Activated T-helper 17 cell treated with anti-CD3 and anti-CD28 coated beads, Interleukin-2, amount 50 U/mL, for 72 hours (primary cell): Measurements from ENCODE around the gene RBM26. TPM values are rescaled to one million over a fixed set of nuclear protein-coding genes. Genes with fewer than 3 reads are reported as not detected.

Experiments used
- ATAC-seq: fragments of 150-1000 bp; cut with Tn5 transposase; replicated peaks from 2 replicates; pipeline ENCODE4 v1.10.0; 2021; ENCODE audit warnings: mild to moderate bottlenecking, moderate library complexity
- H3K27ac Mint-ChIP-seq: one replicate; pipeline ENCODE4 v1.8.0; 2022; ENCODE audit warnings: mixed read lengths
- H3K27me3 Mint-ChIP-seq: one replicate; pipeline ENCODE4 v1.8.0; 2022; ENCODE audit warnings: mixed read lengths
- H3K36me3 Mint-ChIP-seq: one replicate; pipeline ENCODE4 v1.8.0; 2022; ENCODE audit warnings: low read depth, mild to moderate bottlenecking, mixed read lengths
- H3K4me1 Mint-ChIP-seq: one replicate; pipeline ENCODE4 v1.8.0; 2022; ENCODE audit warnings: mixed read lengths
- H3K4me3 Mint-ChIP-seq: one replicate; pipeline ENCODE4 v1.8.0; 2022; ENCODE audit warnings: mild to moderate bottlenecking, mixed read lengths
- H3K9me3 Mint-ChIP-seq: one replicate; pipeline ENCODE4 v1.8.0; 2022; ENCODE audit warnings: mixed read lengths
- total RNA-seq, 2 donors: library from RNA; stranded (reverse); gene quantifications; one replicate each; pipeline ENCODE4 v1.2.3, GENCODE V29; 2022

RBM26 gene
- total RNA-seq, 2 donors from 2014 or later, result 56.8 to 71.8 TPM

- peak; percentile 89 for ATAC-seq
- Mint-ChIP-seq H3K9me3 (no peaks in the 10 kb centered on the region), H3K27me3 (no peaks in the 10 kb centered on the region), H3K36me3 (peaks cover 42% of the 10 kb centered on the region), H3K4me1 (peaks cover 45% of the 10 kb centered on the region), H3K4me3 (peak overlapping the region; percentile 44), H3K27ac (peak overlapping the region; percentile 47)
Measured at GRCh38 chr13:79385694-79386093, 20.4 kb downstream of the RBM26 start.

- Mint-ChIP-seq H3K4me3 (peak overlapping the region; percentile 25), H3K4me1 (peaks cover 43% of the 10 kb centered on the region), H3K27ac (no peak overlapping the region), H3K9me3 (no peaks in the 10 kb centered on the region), H3K27me3 (no peaks in the 10 kb centered on the region), H3K36me3 (peaks cover 45% of the 10 kb centered on the region)
- no peak for ATAC-seq
Measured at GRCh38 chr13:79384022-79384610, 21.9 kb downstream of the RBM26 start.

GRCh38 chr13:79382545-79383275 lies 23.3 kb downstream of the RBM26 start:
- Mint-ChIP-seq H3K4me3 (peak overlapping the region; percentile 59), H3K4me1 (peaks cover 33% of the 10 kb centered on the region), H3K36me3 (peaks cover 56% of the 10 kb centered on the region), H3K27me3 (no peaks in the 10 kb centered on the region), H3K9me3 (no peaks in the 10 kb centered on the region), H3K27ac (peak overlapping the region; percentile 31)
- no peak for ATAC-seq

- Mint-ChIP-seq H3K27ac (peak overlapping the region; percentile 48), H3K36me3 (peaks cover 73% of the 10 kb centered on the region), H3K4me3 (peak overlapping the region; percentile 46), H3K4me1 (peaks cover 30% of the 10 kb centered on the region), H3K27me3 (no peaks in the 10 kb centered on the region), H3K9me3 (no peaks in the 10 kb centered on the region)
- peak; percentile 35 for ATAC-seq
Measured at GRCh38 chr13:79380997-79381396, 25.1 kb downstream of the RBM26 start.

GRCh38 chr13:79379274-79379673 lies 26.8 kb downstream of the RBM26 start:
- H3K4me1 Mint-ChIP-seq, result peaks cover 25% of the 10 kb centered on the region
- no peaks in the 10 kb centered on the region for H3K9me3 Mint-ChIP-seq
- peaks cover 78% of the 10 kb centered on the region for H3K36me3 Mint-ChIP-seq
- no peak for ATAC-seq
- H3K4me3 Mint-ChIP-seq, result no peak overlapping the region
- no peak overlapping the region for H3K27ac Mint-ChIP-seq
- H3K27me3 Mint-ChIP-seq, result no peaks in the 10 kb centered on the region

- Mint-ChIP-seq H3K27me3 (no peaks in the 10 kb centered on the region), H3K27ac (no peak overlapping the region), H3K36me3 (peaks cover 70% of the 10 kb centered on the region), H3K4me3 (no peak overlapping the region), H3K4me1 (peaks cover 11% of the 10 kb centered on the region), H3K9me3 (no peaks in the 10 kb centered on the region)
- ATAC-seq, result no peak
Measured at GRCh38 chr13:79376843-79377242, 29.2 kb downstream of the RBM26 start.

- no peak overlapping the region for H3K4me3 Mint-ChIP-seq
- no peak overlapping the region for H3K27ac Mint-ChIP-seq
- H3K27me3 Mint-ChIP-seq, result no peaks in the 10 kb centered on the region
- no peak for ATAC-seq
- peaks cover 75% of the 10 kb centered on the region for H3K36me3 Mint-ChIP-seq
- H3K4me1 Mint-ChIP-seq, result no peaks in the 10 kb centered on the region
- H3K9me3 Mint-ChIP-seq, result no peaks in the 10 kb centered on the region
Measured at GRCh38 chr13:79374578-79374977, 31.5 kb downstream of the RBM26 start.

- no peak overlapping the region for H3K27ac Mint-ChIP-seq
- peaks cover 75% of the 10 kb centered on the region for H3K36me3 Mint-ChIP-seq
- H3K4me3 Mint-ChIP-seq, result no peak overlapping the region
- ATAC-seq, result no peak
- no peaks in the 10 kb centered on the region for H3K27me3 Mint-ChIP-seq
- no peaks in the 10 kb centered on the region for H3K9me3 Mint-ChIP-seq
- H3K4me1 Mint-ChIP-seq, result no peaks in the 10 kb centered on the region
Measured at GRCh38 chr13:79373916-79374315, 32.1 kb downstream of the RBM26 start.

- Mint-ChIP-seq H3K36me3 (peaks cover 86% of the 10 kb centered on the region), H3K4me3 (no peak overlapping the region), H3K27ac (no peak overlapping the region)
Measured at GRCh38 chr13:79369226-79369625, 36.8 kb downstream of the RBM26 start.

GRCh38 chr13:79365981-79366380 lies 40.1 kb downstream of the RBM26 start:
- H3K9me3 Mint-ChIP-seq, result no peaks in the 10 kb centered on the region
- H3K27ac Mint-ChIP-seq, result no peak overlapping the region
- ATAC-seq, result no peak
- no peaks in the 10 kb centered on the region for H3K27me3 Mint-ChIP-seq
- H3K4me1 Mint-ChIP-seq, result peaks cover 11% of the 10 kb centered on the region
- no peak overlapping the region for H3K4me3 Mint-ChIP-seq
- H3K36me3 Mint-ChIP-seq, result peaks cover 100% of the 10 kb centered on the region

More at GRCh38 chr13:79369226-79369625, 36.8 kb downstream of the RBM26 start:
- no peak for ATAC-seq
- Mint-ChIP-seq H3K4me1 (no peaks in the 10 kb centered on the region), H3K9me3 (no peaks in the 10 kb centered on the region), H3K27me3 (no peaks in the 10 kb centered on the region)

- no peaks in the 10 kb centered on the region for H3K27me3 Mint-ChIP-seq
- no peak overlapping the region for H3K4me3 Mint-ChIP-seq
- ATAC-seq, result no peak
- peaks cover 18% of the 10 kb centered on the region for H3K4me1 Mint-ChIP-seq
- no peaks in the 10 kb centered on the region for H3K9me3 Mint-ChIP-seq
- H3K36me3 Mint-ChIP-seq, result peaks cover 100% of the 10 kb centered on the region
- H3K27ac Mint-ChIP-seq, result peak overlapping the region; percentile 21
Measured at GRCh38 chr13:79361299-79361698, 44.8 kb downstream of the RBM26 start.

- H3K9me3 Mint-ChIP-seq, result no peaks in the 10 kb centered on the region
- H3K27me3 Mint-ChIP-seq, result no peaks in the 10 kb centered on the region
- peak; percentile 84 for ATAC-seq
- H3K4me1 Mint-ChIP-seq, result peaks cover 18% of the 10 kb centered on the region
- H3K36me3 Mint-ChIP-seq, result peaks cover 100% of the 10 kb centered on the region
- no peak overlapping the region for H3K4me3 Mint-ChIP-seq
- H3K27ac Mint-ChIP-seq, result peak overlapping the region; percentile 53
Measured at GRCh38 chr13:79360095-79360494, 46.0 kb downstream of the RBM26 start.

GRCh38 chr13:79359064-79359463 lies 47.0 kb downstream of the RBM26 start:
- Mint-ChIP-seq H3K36me3 (peaks cover 100% of the 10 kb centered on the region), H3K4me3 (no peak overlapping the region), H3K9me3 (no peaks in the 10 kb centered on the region), H3K27me3 (no peaks in the 10 kb centered on the region), H3K27ac (peak overlapping the region; percentile 53), H3K4me1 (peaks cover 18% of the 10 kb centered on the region)
- no peak for ATAC-seq

- Mint-ChIP-seq H3K4me3 (no peak overlapping the region), H3K4me1 (peaks cover 5% of the 10 kb centered on the region), H3K27me3 (no peaks in the 10 kb centered on the region), H3K9me3 (no peaks in the 10 kb centered on the region), H3K36me3 (peaks cover 100% of the 10 kb centered on the region), H3K27ac (no peak overlapping the region)
- ATAC-seq, result no peak
Measured at GRCh38 chr13:79354285-79354684, 51.8 kb downstream of the RBM26 start.

- H3K9me3 Mint-ChIP-seq, result no peaks in the 10 kb centered on the region
- no peaks in the 10 kb centered on the region for H3K4me1 Mint-ChIP-seq
- no peak for ATAC-seq
- no peak overlapping the region for H3K27ac Mint-ChIP-seq
- H3K36me3 Mint-ChIP-seq, result peaks cover 100% of the 10 kb centered on the region
- no peaks in the 10 kb centered on the region for H3K27me3 Mint-ChIP-seq
- H3K4me3 Mint-ChIP-seq, result no peak overlapping the region
Measured at GRCh38 chr13:79353693-79354092, 52.4 kb downstream of the RBM26 start.
